Motor neuron (in vitro differentiated cells): ENCODE data around the gene BICD1. TPM values are rescaled to one million over a fixed set of nuclear protein-coding genes. Genes with fewer than 3 reads are reported as not detected.
A peak's percentile ranks its signal among the peaks of the same experiment; 100 is the strongest.

Experiments
- ATAC-seq, 8 experiments: fragments of 200-7000 bp; cut with Tn5 transposase; replicated peaks in 6 of 8; 2 replicates each; pipeline ENCODE4 v1.8.0; 2021; ENCODE audit warnings: mild to moderate bottlenecking in 8 of 8, moderate library complexity in 8 of 8
- H3K27ac ChIP-seq, 2 donors: fragments of 250-450 bp; sonication (Bioruptor Pico); 2 replicates each; pipeline ENCODE4 v1.9.0; 2021; ENCODE audit warnings: antibody characterized with exemption in 2 of 2, mild to moderate bottlenecking in 2 of 2, moderate library complexity in 1 of 2
- H3K4me1 ChIP-seq, 2 donors: fragments of 250-450 bp; sonication (Bioruptor Pico); replicated peaks in 1 of 2; 2 replicates each; pipeline ENCODE4 v1.6.1; 2021; ENCODE audit warnings: antibody characterized with exemption in 2 of 2, mild to moderate bottlenecking in 2 of 2, moderate library complexity in 1 of 2
- H3K4me3 ChIP-seq, 5 donors: fragments of 250-450 bp; sonication (Bioruptor Pico); 2 replicates each; pipeline ENCODE4 v1.9.0; 2021; ENCODE audit warnings: antibody characterized with exemption in 5 of 5, mild to moderate bottlenecking in 5 of 5, moderate library complexity in 4 of 5
- WGBS, 10 experiments: fragments of 450-650 bp; shearing (Covaris generic); methylation state at CpG; one replicate each; pipeline ENCODE4 v1.0.0; 2022; 5-methylcytosine and 5-hydroxymethylcytosine counted together
- in situ Hi-C, 9 experiments: fragments of 400-800 bp; cut with MboI; loops; one replicate each; pipeline ENCODE4 v1.15.0; 2021; ENCODE audit warnings: low sequenced_read_pairs in 9 of 9, low pct_unique_long_range_greater_than_20kb in 2 of 9; ENCODE audit not compliant: unreplicated experiment in 9 of 9
- total RNA-seq, 8 experiments: library from RNA; unstranded; fragments of 300-600 nt; gene quantifications; 2 replicates each; pipeline versions ENCODE4 v1.2.3 to v1.2.4, GENCODE V29; 2022

BICD1 gene
- total RNA-seq, 8 experiments from 2014 or later: 5.1 to 63.4 (median 27.8) TPM

GRCh38 chr12:32240831-32241230 lies 134.2 kb downstream of the BICD1 start:
- in situ Hi-C loops: no loop called here

GRCh38 chr12:32242641-32243040 lies 136.0 kb downstream of the BICD1 start:
- Histone ChIP-seq H3K4me1 (peaks cover 4 to 19% of the 10 kb centered on the region in 2 donors), H3K4me3 (no peak overlapping the region), H3K27ac (no peak overlapping the region)
- ATAC-seq: peak in 3 of 8 experiments; percentile 31 to 52 (median 51)
- in situ Hi-C loops: no loop called here
- WGBS, 10 experiments: 0 to 100% (median 84%) methylated on average over 1 to 2 of the region's 2 CpGs; no CpG with 5 or more reads in 1 of the 10 experiments

More at GRCh38 chr12:32240831-32241230, 134.2 kb downstream of the BICD1 start:
- H3K4me1 ChIP-seq: peaks cover 4 to 19% of the 10 kb centered on the region in 2 donors
- 75 to 100% (median 89%) methylated on average over 1 to 4 of the region's 4 CpGs; no CpG with 5 or more reads in 2 of the 10 experiments for WGBS, 10 experiments
- H3K27ac ChIP-seq: no peak overlapping the region
- ATAC-seq: peak in 7 of 8 experiments; percentile 18 to 98 (median 86)
- no peak overlapping the region for H3K4me3 ChIP-seq

- no peak overlapping the region for H3K4me3 ChIP-seq
- no peak overlapping the region for H3K27ac ChIP-seq
- H3K4me1 ChIP-seq: peaks cover 5 to 11% of the 10 kb centered on the region in 2 donors
- in situ Hi-C loops: no loop called here
- peak in 3 of 8 experiments; percentile 93 to 97 (median 94) for ATAC-seq
- WGBS, 10 experiments: 10 to 100% (median 86%) methylated on average over 1 to 3 of the region's 5 CpGs; no CpG with 5 or more reads in 3 of the 10 experiments
These were observed 141.9 kb downstream of the BICD1 start for GRCh38 chr12:32248441-32249140.

GRCh38 chr12:32249777-32250176 lies 143.1 kb downstream of the BICD1 start:
- Histone ChIP-seq H3K4me3 (no peak overlapping the region), H3K27ac (no peak overlapping the region), H3K4me1 (peaks cover 5 to 11% of the 10 kb centered on the region in 2 donors)
- in situ Hi-C loops: no loop called here
- WGBS, 10 experiments: 0 to 80% (median 17%) methylated on average over 1 to 2 of the region's 2 CpGs; no CpG with 5 or more reads in 3 of the 10 experiments
- ATAC-seq: peak in 5 of 8 experiments; percentile 46 to 73 (median 59)

GRCh38 chr12:32252199-32253073 lies 145.8 kb downstream of the BICD1 start:
- Histone ChIP-seq H3K4me3 (no peak overlapping the region), H3K27ac (no peak overlapping the region), H3K4me1 (peaks cover 5 to 11% of the 10 kb centered on the region in 2 donors)
- 81 to 96% (median 91%) methylated on average over 3 to 12 of the region's 13 CpGs for WGBS, 10 experiments
- in situ Hi-C loops: no loop called here
- ATAC-seq: no peak

GRCh38 chr12:32253154-32253790 lies 146.6 kb downstream of the BICD1 start:
- no peak overlapping the region for H3K27ac ChIP-seq
- WGBS, 10 experiments: 9 to 100% (median 85%) methylated on average over 1 to 3 of the region's 3 CpGs
- ATAC-seq: peak in 1 of 8 experiments; percentile 19
- H3K4me1 ChIP-seq: peaks cover 5 to 11% of the 10 kb centered on the region in 2 donors
- in situ Hi-C loops: no loop called here
- H3K4me3 ChIP-seq: no peak overlapping the region

- no peak overlapping the region for H3K27ac ChIP-seq
- no peak for ATAC-seq
- peaks cover 4 to 6% of the 10 kb centered on the region in 2 donors for H3K4me1 ChIP-seq
- in situ Hi-C loops: no loop called here
- H3K4me3 ChIP-seq: no peak overlapping the region
- 79 to 100% (median 91%) methylated on average over 1 to 6 of the region's 6 CpGs for WGBS, 10 experiments
These were observed 147.8 kb downstream of the BICD1 start for GRCh38 chr12:32254260-32254956.

GRCh38 chr12:32255588-32255987 lies 148.9 kb downstream of the BICD1 start:
- in situ Hi-C loops: no loop called here
- H3K4me1 ChIP-seq: no peaks in the 10 kb centered on the region
- ATAC-seq: no peak
- H3K4me3 ChIP-seq: no peak overlapping the region
- no peak overlapping the region for H3K27ac ChIP-seq
- 83 to 100% (median 95%) methylated on average over 2 to 3 of the region's 4 CpGs; no CpG with 5 or more reads in 3 of the 10 experiments for WGBS, 10 experiments

- Histone ChIP-seq H3K4me1 (no peaks in the 10 kb centered on the region), H3K27ac (no peak overlapping the region), H3K4me3 (no peak overlapping the region)
- ATAC-seq: no peak
- in situ Hi-C loops: no loop called here
- 72 to 100% (median 97%) methylated on average over 4 to 7 of the region's 7 CpGs for WGBS, 10 experiments
These were observed 151.2 kb downstream of the BICD1 start for GRCh38 chr12:32257695-32258496.

- ATAC-seq: no peak
- Histone ChIP-seq H3K4me1 (peaks cover 0 to 7% of the 10 kb centered on the region in 2 donors), H3K27ac (no peak overlapping the region), H3K4me3 (no peak overlapping the region)
- in situ Hi-C loops: no loop called here
- WGBS, 10 experiments: 42 to 100% (median 89%) methylated on average over 1 to 3 of the region's 3 CpGs; no CpG with 5 or more reads in 2 of the 10 experiments
These were observed 154.0 kb downstream of the BICD1 start for GRCh38 chr12:32260696-32261095.

GRCh38 chr12:32261638-32262037 lies 155.0 kb downstream of the BICD1 start:
- no peak overlapping the region for H3K4me3 ChIP-seq
- H3K27ac ChIP-seq: no peak overlapping the region
- in situ Hi-C loops: no loop called here
- 83 to 100% (median 100%) methylated on average over 1 of the region's 1 CpG; no CpG with 5 or more reads in 5 of the 10 experiments for WGBS, 10 experiments
- peaks cover 0 to 10% of the 10 kb centered on the region in 2 donors for H3K4me1 ChIP-seq
- no peak for ATAC-seq

- H3K27ac ChIP-seq: no peak overlapping the region
- H3K4me1 ChIP-seq: peaks cover 7 to 10% of the 10 kb centered on the region in 2 donors
- 19 to 92% (median 72%) methylated on average over 1 to 5 of the region's 5 CpGs; no CpG with 5 or more reads in 1 of the 10 experiments for WGBS, 10 experiments
- in situ Hi-C loops: no loop called here
- peak in 2 of 8 experiments; percentile 49 to 89 for ATAC-seq
- no peak overlapping the region for H3K4me3 ChIP-seq
These were observed 158.3 kb downstream of the BICD1 start for GRCh38 chr12:32264961-32265360.
